Spinal cord (tissue), 10 donors: ENCODE results near the gene ULK4. TPM values are rescaled to one million over a fixed set of nuclear protein-coding genes. Genes with fewer than 3 reads are reported as not detected.

Experiments used
- DNase-seq, 6 donors: peaks; one replicate each; pipeline versions ENCODE4 v3.0.0 to v3.0.0-alpha.2; 2013 to 2015; ENCODE audit warnings: low spot score in 6 of 6, low read depth in 4 of 6
- H3K27ac ChIP-seq: one replicate; pipeline ENCODE4 v1.5.1; 2013; ENCODE audit warnings: low read depth, low read length, control low read depth
- H3K27me3 ChIP-seq: one replicate; pipeline ENCODE4 v1.6.1; 2013; ENCODE audit warnings: low read length; ENCODE audit not compliant: control insufficient read depth, insufficient read depth
- H3K36me3 ChIP-seq: one replicate; pipeline ENCODE4 v1.6.1; 2013; ENCODE audit warnings: low read length; ENCODE audit not compliant: control insufficient read depth, insufficient read depth
- H3K4me1 ChIP-seq: one replicate; pipeline ENCODE4 v1.6.1; 2013; ENCODE audit warnings: low read length; ENCODE audit not compliant: control insufficient read depth, insufficient read depth
- H3K4me3 ChIP-seq: one replicate; pipeline ENCODE4 v1.5.1; 2013; ENCODE audit warnings: low read depth, low read length, control low read depth
- H3K9me3 ChIP-seq: one replicate; pipeline ENCODE4 v1.6.1; 2013; ENCODE audit warnings: low read length; ENCODE audit not compliant: control insufficient read depth, insufficient read depth
- WGBS: methylation state at CpG from one replicate; pipeline ENCODE4 v1.1.5; 2013; ENCODE audit warnings: missing lambda C conversion rate; ENCODE audit not compliant: insufficient coverage; 5-methylcytosine and 5-hydroxymethylcytosine counted together
- polyA plus RNA-seq, 2 donors: library from polyadenylated mRNA; unstranded; fragments of 120-200 nt; gene quantifications; one replicate each; pipeline ENCODE4 v1.2.1, GENCODE V29; 2013; ENCODE audit not compliant: insufficient read length in 2 of 2
- total RNA-seq, 2 donors: library from RNA; depleted of rRNA in 1 of 2; stranded (reverse); fragments of 120-200 nt in 1 of 2; fragments of >200 nt in 1 of 2; gene quantifications; one replicate each; pipeline versions ENCODE4 v1.2.3 to v1.2.4, GENCODE V29; 2013 to 2014
- donor health status: healthy.

ULK4 gene
- total and polyA plus RNA-seq, 4 donors, result 3.1 to 18.1 (median 9.7) TPM

- H3K27ac ChIP-seq, result no peak overlapping the region
- H3K4me3 ChIP-seq, result no peak overlapping the region
- H3K9me3 ChIP-seq, result no peaks in the 10 kb centered on the region
- H3K27me3 ChIP-seq, result no peaks in the 10 kb centered on the region
- H3K4me1 ChIP-seq, result no peaks in the 10 kb centered on the region
- peaks cover 4% of the 10 kb centered on the region for H3K36me3 ChIP-seq
- WGBS, result 79% methylated on average over 3 of the region's 5 CpGs
- DNase-seq, result peak in 1 of 6 donors; percentile 66
These were observed 41.4 kb downstream of the ULK4 start for GRCh38 chr3:41920406-41920965.

DNA sequence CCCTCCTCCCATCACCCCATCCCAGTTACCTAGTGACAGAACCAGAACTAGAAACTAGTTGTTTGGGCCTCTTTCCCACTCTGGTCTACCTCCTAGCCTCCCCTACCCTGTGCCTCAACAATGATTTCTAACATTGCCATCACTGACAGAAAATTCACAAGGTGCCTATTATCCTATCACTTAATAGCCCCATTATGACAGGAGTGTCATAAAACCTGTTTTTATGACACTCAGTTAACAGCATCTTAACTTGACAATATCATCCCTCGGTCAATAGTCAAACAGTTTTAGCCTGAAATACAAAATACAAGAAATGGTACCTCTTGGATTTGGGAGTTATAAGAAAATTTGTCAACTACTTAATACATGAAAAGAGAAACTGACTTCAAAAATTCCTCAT is 46.5 kb downstream of the ULK4 start:
- no peaks in the 10 kb centered on the region for H3K4me1 ChIP-seq
- no peaks in the 10 kb centered on the region for H3K9me3 ChIP-seq
- H3K36me3 ChIP-seq, result no peaks in the 10 kb centered on the region
- no peaks in the 10 kb centered on the region for H3K27me3 ChIP-seq
- WGBS, result no CpG with 5 or more reads among the region's 1 CpG
- no peak overlapping the region for H3K4me3 ChIP-seq
- no peak for DNase-seq
- no peak overlapping the region for H3K27ac ChIP-seq

- WGBS, result 100% methylated on average over 1 of the region's 1 CpG
- H3K27ac ChIP-seq, result no peak overlapping the region
- no peaks in the 10 kb centered on the region for H3K27me3 ChIP-seq
- H3K9me3 ChIP-seq, result no peaks in the 10 kb centered on the region
- H3K4me3 ChIP-seq, result no peak overlapping the region
- H3K36me3 ChIP-seq, result peaks cover 4% of the 10 kb centered on the region
- no peaks in the 10 kb centered on the region for H3K4me1 ChIP-seq
- no peak for DNase-seq
These were observed 49.6 kb downstream of the ULK4 start for GRCh38 chr3:41912280-41912679.

DNA sequence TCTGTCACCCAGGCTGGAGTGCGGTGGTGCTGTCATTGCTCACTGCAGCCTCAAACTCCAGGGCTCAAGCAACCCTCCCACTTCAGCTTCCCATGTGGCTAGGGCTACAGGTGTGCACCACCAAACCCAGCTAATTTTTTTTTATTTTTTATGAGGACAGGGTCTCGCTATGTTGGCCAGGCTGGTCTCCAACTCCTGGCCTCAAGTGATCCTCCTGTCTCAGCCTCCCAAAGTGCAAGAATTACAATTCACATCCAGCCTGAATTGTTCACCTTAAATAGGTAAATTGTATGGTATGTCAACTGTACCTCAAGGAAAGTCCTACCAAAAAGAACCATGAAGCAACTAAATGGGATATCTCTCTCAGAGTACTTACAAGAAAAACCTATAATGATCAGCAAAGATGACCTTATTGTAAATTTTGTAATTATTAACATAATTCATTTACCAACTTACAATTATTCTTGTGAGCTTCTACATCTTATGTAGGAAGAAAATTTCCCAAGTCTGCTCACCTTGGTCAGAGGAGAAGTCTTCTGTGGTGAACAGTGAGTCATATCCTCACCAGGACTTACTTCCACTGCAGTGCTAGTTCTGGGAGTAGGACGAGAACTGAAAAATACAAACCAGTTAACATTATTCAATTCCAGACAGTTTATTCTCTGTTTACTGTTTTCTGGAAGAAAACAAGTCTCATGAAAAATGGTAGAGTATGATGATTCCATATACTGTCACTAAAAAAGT is 54.4 kb downstream of the ULK4 start:
- Histone ChIP-seq H3K9me3 (no peaks in the 10 kb centered on the region), H3K36me3 (peaks cover 10% of the 10 kb centered on the region), H3K27ac (no peak overlapping the region), H3K4me3 (no peak overlapping the region), H3K27me3 (no peaks in the 10 kb centered on the region), H3K4me1 (no peaks in the 10 kb centered on the region)
- WGBS, result 100% methylated on average over 1 of the region's 3 CpGs
- no peak for DNase-seq

GRCh38 chr3:41900265-41900664 is 61.6 kb downstream of the ULK4 start:
- no peaks in the 10 kb centered on the region for H3K9me3 ChIP-seq
- H3K36me3 ChIP-seq, result no peaks in the 10 kb centered on the region
- H3K27me3 ChIP-seq, result no peaks in the 10 kb centered on the region
- no peaks in the 10 kb centered on the region for H3K4me1 ChIP-seq
- no peak overlapping the region for H3K4me3 ChIP-seq
- WGBS, result 43% methylated on average over 2 of the region's 2 CpGs
- H3K27ac ChIP-seq, result no peak overlapping the region
- peak in 1 of 6 donors; percentile 4 for DNase-seq

GRCh38 chr3:41898631-41899030 is 63.3 kb downstream of the ULK4 start:
- no CpG with 5 or more reads among the region's 2 CpGs for WGBS
- Histone ChIP-seq H3K27me3 (no peaks in the 10 kb centered on the region), H3K27ac (no peak overlapping the region), H3K9me3 (no peaks in the 10 kb centered on the region), H3K4me1 (no peaks in the 10 kb centered on the region), H3K4me3 (no peak overlapping the region), H3K36me3 (no peaks in the 10 kb centered on the region)
- DNase-seq, result peak in 2 of 6 donors; percentile 9 to 57

- peak in 5 of 6 donors; percentile 17 to 89 (median 46) for DNase-seq
These were observed 67.9 kb downstream of the ULK4 start for GRCh38 chr3:41893977-41894376.

DNA sequence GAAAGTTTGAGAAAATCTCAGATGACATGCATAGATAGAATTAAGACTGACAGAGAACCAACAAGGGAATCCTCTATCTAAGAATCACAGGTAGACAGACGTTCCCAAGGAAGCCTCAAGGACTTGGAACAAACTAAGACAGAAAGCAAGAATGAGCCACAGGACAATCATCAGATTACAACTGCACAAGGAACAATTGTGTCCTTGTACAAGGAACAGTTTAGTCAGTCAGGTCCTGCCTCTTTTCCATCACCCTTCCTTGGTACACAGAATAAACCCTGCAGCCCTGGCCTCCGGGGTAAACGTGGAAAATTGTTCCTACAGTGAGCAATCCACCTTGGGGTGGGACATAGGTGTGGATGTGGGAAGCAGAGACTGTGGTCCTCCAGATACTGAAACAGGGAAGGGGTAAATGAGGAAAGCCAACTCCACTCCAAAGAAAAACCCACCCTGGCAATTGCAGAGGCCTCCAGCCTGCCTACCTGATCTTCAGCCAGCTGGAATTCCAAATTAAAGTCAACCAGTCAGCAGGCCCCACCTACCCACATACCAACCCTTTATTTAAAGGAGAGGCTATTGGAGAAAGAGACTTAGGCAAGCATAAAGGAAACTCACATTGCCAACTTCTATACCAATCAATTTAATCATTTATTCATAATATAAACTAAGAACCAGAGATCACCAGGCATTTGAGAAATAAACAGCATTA is 73.4 kb downstream of the ULK4 start:
- no peaks in the 10 kb centered on the region for H3K36me3 ChIP-seq
- DNase-seq, result peak in 1 of 6 donors; percentile 6
- WGBS, result 0% methylated on average over 1 of the region's 3 CpGs
- H3K4me3 ChIP-seq, result no peak overlapping the region
- H3K9me3 ChIP-seq, result no peaks in the 10 kb centered on the region
- H3K27ac ChIP-seq, result no peak overlapping the region
- H3K4me1 ChIP-seq, result no peaks in the 10 kb centered on the region
- H3K27me3 ChIP-seq, result no peaks in the 10 kb centered on the region

More at GRCh38 chr3:41893977-41894376, 67.9 kb downstream of the ULK4 start:
- H3K9me3 ChIP-seq, result no peaks in the 10 kb centered on the region
- H3K27ac ChIP-seq, result no peak overlapping the region
- H3K36me3 ChIP-seq, result no peaks in the 10 kb centered on the region
- no peak overlapping the region for H3K4me3 ChIP-seq
- H3K27me3 ChIP-seq, result no peaks in the 10 kb centered on the region
- no peaks in the 10 kb centered on the region for H3K4me1 ChIP-seq
- whole genome bisulfite sequencing, result no CpG with 5 or more reads among the region's 1 CpG

- Histone ChIP-seq H3K27me3 (no peaks in the 10 kb centered on the region), H3K4me3 (no peak overlapping the region), H3K27ac (no peak overlapping the region), H3K9me3 (no peaks in the 10 kb centered on the region), H3K36me3 (no peaks in the 10 kb centered on the region), H3K4me1 (no peaks in the 10 kb centered on the region)
- DNase-seq, result no peak
These were observed 78.9 kb downstream of the ULK4 start for GRCh38 chr3:41882956-41883355.
